Measurements from ENCODE around the gene MFSD1. TPM values are rescaled to one million over a fixed set of nuclear protein-coding genes. Genes with fewer than 3 reads are reported as not detected.

The MFSD1 gene
- total RNA-seq, 1 donor from 2014 or later = 30.5 TPM

GRCh38 chr3:158763421-158763820, 38.4 kb upstream of the MFSD1 start:
- H3K27ac Mint-ChIP-seq = no peak overlapping the region

GRCh38 chr3:158765518-158766205, 36.2 kb upstream of the MFSD1 start:
- peaks cover 40% of the 10 kb centered on the region for H3K4me1 Mint-ChIP-seq (ENCODE audit: unreplicated experiment)
- no peak for DNase-seq (ENCODE audit: extremely low spot score, unreplicated experiment)
- H3K27me3 Mint-ChIP-seq = no peaks in the 10 kb centered on the region
- no peaks in the 10 kb centered on the region for H3K9me3 Mint-ChIP-seq
- no peak overlapping the region for H3K4me3 Mint-ChIP-seq
- H3K27ac Mint-ChIP-seq = no peak overlapping the region
- H3K36me3 Mint-ChIP-seq = peaks cover 5% of the 10 kb centered on the region
- TF ChIP-seq CTCF (conservative IDR thresholded peaks at IDR 0.05) = no peak

More at GRCh38 chr3:158763421-158763820, 38.4 kb upstream of the MFSD1 start:
- H3K36me3 Mint-ChIP-seq = peaks cover 5% of the 10 kb centered on the region
- no peak for DNase-seq (ENCODE audit: extremely low spot score, unreplicated experiment)
- peaks cover 18% of the 10 kb centered on the region for H3K4me1 Mint-ChIP-seq (ENCODE audit: unreplicated experiment)
- H3K9me3 Mint-ChIP-seq = no peaks in the 10 kb centered on the region
- TF ChIP-seq CTCF (conservative IDR thresholded peaks at IDR 0.05) = no peak
- no peak overlapping the region for H3K4me3 Mint-ChIP-seq
- no peaks in the 10 kb centered on the region for H3K27me3 Mint-ChIP-seq

GRCh38 chr3:158766364-158766763, 35.5 kb upstream of the MFSD1 start:
- Mint-ChIP-seq H3K4me1 (ENCODE audit: unreplicated experiment) (peaks cover 40% of the 10 kb centered on the region), H3K9me3 (no peaks in the 10 kb centered on the region), H3K4me3 (no peak overlapping the region), H3K36me3 (peaks cover 3% of the 10 kb centered on the region), H3K27ac (no peak overlapping the region), H3K27me3 (no peaks in the 10 kb centered on the region)
- no peak for DNase-seq (ENCODE audit: extremely low spot score, unreplicated experiment)
- no peak for TF ChIP-seq CTCF (conservative IDR thresholded peaks at IDR 0.05)

- Mint-ChIP-seq H3K27ac (peak overlapping the region; percentile 91), H3K27me3 (no peaks in the 10 kb centered on the region), H3K4me1 (ENCODE audit: unreplicated experiment) (peaks cover 39% of the 10 kb centered on the region), H3K4me3 (peak overlapping the region; percentile 30), H3K36me3 (no peaks in the 10 kb centered on the region), H3K9me3 (no peaks in the 10 kb centered on the region)
- no peak for TF ChIP-seq CTCF (conservative IDR thresholded peaks at IDR 0.05)
- no peak for DNase-seq (ENCODE audit: extremely low spot score, unreplicated experiment)
These were observed 33.5 kb upstream of the MFSD1 start for GRCh38 chr3:158768361-158768787.

- Mint-ChIP-seq H3K27me3 (no peaks in the 10 kb centered on the region), H3K4me1 (ENCODE audit: unreplicated experiment) (peaks cover 39% of the 10 kb centered on the region), H3K36me3 (no peaks in the 10 kb centered on the region), H3K4me3 (peak overlapping the region; percentile 62), H3K9me3 (no peaks in the 10 kb centered on the region), H3K27ac (peak overlapping the region; percentile 91)
- DNase-seq (ENCODE audit: extremely low spot score, unreplicated experiment) = no peak
- no peak for TF ChIP-seq CTCF (conservative IDR thresholded peaks at IDR 0.05)
These were observed 32.8 kb upstream of the MFSD1 start for GRCh38 chr3:158768881-158769543.
